K562 (cell line): ENCODE data around the gene CIAO2B. TPM values are rescaled to one million over a fixed set of nuclear protein-coding genes. Genes with fewer than 3 reads are reported as not detected.

Source experiments
- ATAC-seq: fragments of 200-7000 bp; cut with Tn5 transposase; 3 replicates; pipeline ENCODE4 v1.9.1; 2020; ENCODE audit warnings: moderate library complexity
- BruUV-seq: library from RNA; stranded (reverse); fragments of 400-500 nt; replicated peaks from 2 replicates; lab custom pipeline; 2021; lab: Mats Ljungman, UMichigan
- CTCF ChIA-PET: fragments of 300-600 bp; formaldehyde crosslinking; extraction: SDS; loops from one replicate; lab custom pipeline; 2021; ENCODE audit warnings: low intra/inter-chr PET ratio; lab: Yijun Ruan, JAX
- POLR2A ChIA-PET: fragments of 300-600, 350-650 bp; sonication (Branson Sonifier 250); formaldehyde crosslinking; extraction: SDS; loops from one replicate; lab custom pipeline; 2021; ENCODE audit warnings: antibody characterized with exemption, inconsistent platforms; lab: Yijun Ruan, JAX
- DNase-seq, 4 experiments: peaks; one replicate each; pipeline versions ENCODE4 v3.0.0 to v3.0.0-alpha.2; 2011 to 2018; ENCODE audit warnings: low spot score in 3 of 4, mixed read lengths in 3 of 4; ENCODE audit errors: extremely low read depth in 1 of 4
- FAIRE-seq: peaks from 2 replicates; lab custom pipeline; 2011; peaks lifted over from hg19 to GRCh38; lab: Jason Lieb, UNC
- H2AFZ ChIP-seq: 2 replicates; pipeline ENCODE4 v1.6.0; 2011; ENCODE audit warnings: low read depth, low read length, control low read depth, inconsistent platforms
- H3K27ac ChIP-seq: fragments of 200-600 bp; 3 replicates; pipeline ENCODE4 v1.8.0; 2011; ENCODE audit warnings: low read depth, mild to moderate bottlenecking, control low read depth, inconsistent platforms, low read length, moderate library complexity, mixed read lengths; ENCODE audit errors: extremely low read depth
- H3K27me3 ChIP-seq, 2 experiments: fragments of 300-600 bp in 1 of 2; 2 replicates in 1 of 2; 3 replicates in 1 of 2; pipeline versions ENCODE4 v1.6.0 to v1.8.0; 2011; ENCODE audit warnings: inconsistent platforms in 2 of 2, low read length in 2 of 2, mild to moderate bottlenecking in 1 of 2, mixed read lengths in 1 of 2, moderate library complexity in 1 of 2; ENCODE audit not compliant: control insufficient read depth in 2 of 2, insufficient read depth in 2 of 2
- H3K36me3 ChIP-seq: fragments of 300-600 bp; 3 replicates; pipeline ENCODE4 v1.8.0; 2011; ENCODE audit warnings: mild to moderate bottlenecking, low read length, inconsistent platforms; ENCODE audit not compliant: control insufficient read depth, insufficient read depth
- H3K4me1 ChIP-seq, 2 experiments: fragments of 200-600 bp in 1 of 2; replicated peaks in 1 of 2; 2 replicates in 1 of 2; 3 replicates in 1 of 2; pipeline versions ENCODE4 v1.5.1 to v1.8.0; 2011; ENCODE audit warnings: inconsistent platforms in 2 of 2, low read length in 2 of 2, mild to moderate bottlenecking in 1 of 2, mixed read lengths in 1 of 2, moderate library complexity in 1 of 2; ENCODE audit not compliant: control insufficient read depth in 2 of 2, insufficient read depth in 2 of 2
- H3K4me2 ChIP-seq: 2 replicates; pipeline ENCODE4 v1.6.1; 2011; ENCODE audit warnings: low read length, control low read depth, inconsistent platforms, mixed read lengths; ENCODE audit not compliant: insufficient read depth
- H3K4me3 ChIP-seq: fragments of 200-600 bp; sonication (generic), shearing (Covaris generic); 2 replicates; pipeline ENCODE4 v1.5.1; 2016; ENCODE audit warnings: control low read depth, inconsistent platforms
- H3K79me2 ChIP-seq: fragments of 200-600 bp; 3 replicates; pipeline ENCODE4 v1.8.0; 2011; ENCODE audit warnings: low read length, inconsistent platforms; ENCODE audit not compliant: control insufficient read depth, insufficient read depth
- H3K9ac ChIP-seq, 2 experiments: 2 replicates each; pipeline versions ENCODE4 v1.6.0 to v1.6.1; 2011; ENCODE audit warnings: low read depth in 2 of 2, low read length in 2 of 2, control low read depth in 1 of 2, inconsistent platforms in 1 of 2, mild to moderate bottlenecking in 1 of 2, mixed read lengths in 1 of 2; ENCODE audit not compliant: insufficient read depth in 1 of 2
- H3K9me1 ChIP-seq: one replicate; pipeline ENCODE4 v1.6.0; 2011; ENCODE audit warnings: inconsistent platforms, mild to moderate bottlenecking, low read length, moderate library complexity; ENCODE audit not compliant: control insufficient read depth, insufficient read depth
- H3K9me3 ChIP-seq: replicated peaks from 2 replicates; pipeline ENCODE4 v1.5.1; 2011; ENCODE audit warnings: low read depth, low read length, inconsistent platforms; ENCODE audit not compliant: control insufficient read depth, insufficient read depth
- H4K20me1 ChIP-seq: replicated peaks from 2 replicates; pipeline ENCODE4 v1.6.1; 2011; ENCODE audit warnings: low read length, inconsistent platforms, mixed read lengths; ENCODE audit not compliant: control insufficient read depth, insufficient read depth
- BMI1 ChIP-seq: fragments of 150-350 bp; IDR thresholded peaks from 2 replicates; pipeline ENCODE4 v1.6.1; 2014; ENCODE audit warnings: low read length
- JUND ChIP-seq, 2 experiments: IDR thresholded peaks; 2 replicates in 1 of 2; 3 replicates in 1 of 2; pipeline ENCODE4 v1.6.1; 2011; ENCODE audit warnings: borderline replicate concordance in 2 of 2, low read depth in 2 of 2, low read length in 2 of 2, improper control_type of control experiment in 1 of 2, missing biosample characterization in 1 of 2, missing genetic modification characterization in 1 of 2, missing genetic modification reagents in 1 of 2
- RERE ChIP-seq: sonication (generic); formaldehyde crosslinking; IDR thresholded peaks from 2 replicates; pipeline ENCODE4 v1.8.0; 2023; ENCODE audit warnings: missing genetic modification reagents, mild to moderate bottlenecking, borderline replicate concordance
- WGBS: fragments of 100-300 bp; shearing (Covaris generic); methylation state at CpG from one replicate; pipeline ENCODE4 v1.1.6; 2016; ENCODE audit warnings: low coverage, mixed read lengths; ENCODE audit not compliant: insufficient coverage; ENCODE audit errors: missing lambda C conversion rate; 5-methylcytosine and 5-hydroxymethylcytosine counted together
- in situ Hi-C: fragments of 300-500 bp; cut with MboI; formaldehyde crosslinking; loops from 4 replicates; pipeline ENCODE4 v1.15.0; 2018; ENCODE audit warnings: inconsistent platforms, mixed read lengths
- intact Hi-C: fragments of 100-400 bp; cut with micrococcal nuclease; formaldehyde crosslinking; loops from 2 replicates; pipeline ENCODE4 v1.14.2; 2022
- polyA plus RNA-seq, 8 experiments: library from polyadenylated mRNA; depleted of rRNA in 4 of 8; stranded (reverse) in 5 of 8; unstranded in 3 of 8; fragments of >200 nt; fragmentation: Nextera tagmentation in 2 of 8; fragmentation: Illumina TruSeq in 1 of 8; extraction: Ambion mirVana in 2 of 8; extraction: Trizol in 1 of 8; gene quantifications; 2 replicates each; pipeline versions ENCODE4 v1.2.1 to v1.2.3, GENCODE V29; 2011 to 2014; ENCODE audit warnings: inconsistent platforms in 1 of 8, missing spikeins in 1 of 8
- total RNA-seq, 7 experiments: library from RNA; depleted of rRNA in 6 of 7; stranded (reverse); fragments of >200 nt in 6 of 7; fragmentation: Illumina TruSeq in 2 of 7; extraction: Trizol in 2 of 7; gene quantifications; 2 replicates each; pipeline versions ENCODE4 v1.2.1 to v1.2.3, GENCODE V29; 2011 to 2021; ENCODE audit warnings: low replicate concordance in 1 of 7

The CIAO2B gene
- total and polyA plus RNA-seq, 9 of the 15 experiments (the other 6 are each of a cell fraction or from before 2014, with no cell fraction given), result 86.8 to 182 (median 113) TPM

- no peak for FAIRE-seq
- Histone ChIP-seq H3K4me3 (no peak overlapping the region), H3K27ac (no peak overlapping the region), H3K36me3 (no peaks in the 10 kb centered on the region), H3K9me1 (no peaks in the 10 kb centered on the region), H3K79me2 (no peaks in the 10 kb centered on the region), H3K4me1 (peaks cover 0 to 32% of the 10 kb centered on the region in 2 experiments; a peak in 3 of 5 replicates), H3K4me2 (no peak overlapping the region), H3K9ac (no peak overlapping the region; a peak in 1 of 4 replicates), H2AFZ (no peak overlapping the region), H3K27me3 (peaks cover 11 to 62% of the 10 kb centered on the region in 2 experiments; a peak in 3 of 5 replicates), H3K9me3 (no peaks in the 10 kb centered on the region), H4K20me1 (no peaks in the 10 kb centered on the region; the same call in 1 of the 2 replicates)
- no peak for DNase-seq
- POLR2A ChIA-PET, result interaction anchor here (0.6 to 2.0 kb wide), 4 partner anchors 8 to 368 kb away, joined by 3 to 11 read pairs (median 7); partner anchors contain the start of gene CIAO2B
- TF ChIP-seq JUND (IDR thresholded peaks at IDR 0.05; ENCODE audit: borderline replicate concordance, low read depth, low read length) (no peak), JUND (tag; IDR thresholded peaks at IDR 0.05; ENCODE audit: borderline replicate concordance, low read depth, low read length) (no peak), RERE (CRISPR knock-in tag) (no peak), BMI1 (no peak)
- in situ Hi-C loops (no loop called here), intact Hi-C loops (no loop called here)
- CTCF ChIA-PET, result no interaction called here
- BruUV-seq, result no TSS peak
- ATAC-seq, result no peak
- WGBS, result 7% methylated on average over 9 of the region's 9 CpGs
Observed at GRCh38 chr16:66920924-66921680, 13.1 kb downstream of the CIAO2B start.
